ENCODE data around the gene RAPGEF4.
A peak's percentile ranks its signal among the peaks of the same experiment; 100 is the strongest.

The RAPGEF4 gene

DNA sequence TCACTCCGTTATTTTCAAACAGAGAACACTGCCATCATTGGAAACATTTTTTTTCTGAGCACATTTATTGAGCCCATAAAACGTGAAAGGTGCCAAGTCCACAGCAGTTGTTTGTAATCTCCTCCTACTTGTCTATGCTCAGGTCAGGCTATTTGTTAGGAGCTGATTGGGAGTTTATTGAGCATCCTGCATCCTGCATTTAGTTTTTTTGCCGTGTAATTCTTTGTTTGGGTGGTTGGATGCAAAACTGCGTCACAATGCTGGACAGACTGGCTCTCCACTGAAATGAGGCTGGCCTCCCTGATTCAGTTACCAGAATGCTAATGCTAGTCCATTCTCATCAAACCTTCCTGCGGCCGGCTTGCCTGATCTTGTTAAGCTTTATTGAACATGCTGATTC, 71.4 kb downstream of the RAPGEF4 start:
- CTCF ChIA-PET = interaction anchor here (0.5 to 9.2 kb wide), 27 partner anchors 8 to 1507 kb away, joined by 3 to 154 read pairs (median 4); no protein-coding TSS in a partner anchor
- no peak for TF ChIP-seq ZNF561 (tag by site-specific recombination; IDR thresholded peaks at IDR 0.05; ENCODE audit: borderline replicate concordance)
- no peak for TF ChIP-seq ZNF555 (tag by site-specific recombination; conservative IDR thresholded peaks at IDR 0.05)
- no peak overlapping the region for H3K4me3 ChIP-seq (ENCODE audit: low read depth, low read length)
- H3K9me3 ChIP-seq (ENCODE audit: control insufficient read depth, insufficient read depth, low read depth, low read length) = no peaks in the 10 kb centered on the region
- POLR2A ChIA-PET = no interaction called here
- H3K36me3 ChIP-seq (ENCODE audit: control insufficient read depth in 2 of 2, insufficient read depth in 1 of 2, low read length in 2 of 2) = no peaks in the 10 kb centered on the region
- 0 out of 2 replicates have a peak, but pooled peaks cover 3% of the 10 kb centered on the region for H3K4me1 ChIP-seq (ENCODE audit: control insufficient read depth, insufficient read depth, low read length)
- no peak overlapping the region for H3K27ac ChIP-seq (ENCODE audit: extremely low read depth, low read depth, low read length)

DNA sequence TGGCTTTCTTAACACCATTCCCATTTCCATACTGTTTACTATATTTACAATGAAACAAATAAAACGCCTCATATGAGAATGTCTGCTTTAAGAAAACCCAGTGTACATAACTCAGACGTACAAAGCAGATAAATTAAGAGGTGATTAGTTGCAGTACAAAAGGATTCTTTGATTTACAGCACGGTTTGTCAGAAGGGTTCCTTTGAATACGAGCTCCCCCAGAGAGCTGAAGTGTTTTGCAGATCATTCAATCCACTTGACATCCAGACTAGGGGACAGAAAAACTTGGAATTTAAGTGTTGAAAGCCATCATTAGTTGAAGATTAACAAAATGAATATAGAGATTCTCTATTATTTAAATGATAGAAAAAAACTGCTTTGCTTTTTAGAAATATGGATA, 72.5 kb downstream of the RAPGEF4 start:
- H3K4me3 ChIP-seq (ENCODE audit: low read depth, low read length) = no peak overlapping the region
- no peak overlapping the region for H3K27ac ChIP-seq (ENCODE audit: extremely low read depth, low read depth, low read length)
- no peaks in the 10 kb centered on the region for H3K9me3 ChIP-seq (ENCODE audit: control insufficient read depth, insufficient read depth, low read depth, low read length)
- POLR2A ChIA-PET = interaction anchor here (0.5 kb wide), 1 partner anchor 821 kb away, joined by 3 read pairs; no protein-coding TSS in a partner anchor
- CTCF ChIA-PET = interaction anchor here (0.6 to 9.2 kb wide), 6 partner anchors 55 to 402 kb away, joined by 3 to 154 read pairs (median 4); no protein-coding TSS in a partner anchor
- 0 out of 2 replicates have a peak, but pooled peaks cover 3% of the 10 kb centered on the region for H3K4me1 ChIP-seq (ENCODE audit: control insufficient read depth, insufficient read depth, low read length)
- TF ChIP-seq, protein P1, sequence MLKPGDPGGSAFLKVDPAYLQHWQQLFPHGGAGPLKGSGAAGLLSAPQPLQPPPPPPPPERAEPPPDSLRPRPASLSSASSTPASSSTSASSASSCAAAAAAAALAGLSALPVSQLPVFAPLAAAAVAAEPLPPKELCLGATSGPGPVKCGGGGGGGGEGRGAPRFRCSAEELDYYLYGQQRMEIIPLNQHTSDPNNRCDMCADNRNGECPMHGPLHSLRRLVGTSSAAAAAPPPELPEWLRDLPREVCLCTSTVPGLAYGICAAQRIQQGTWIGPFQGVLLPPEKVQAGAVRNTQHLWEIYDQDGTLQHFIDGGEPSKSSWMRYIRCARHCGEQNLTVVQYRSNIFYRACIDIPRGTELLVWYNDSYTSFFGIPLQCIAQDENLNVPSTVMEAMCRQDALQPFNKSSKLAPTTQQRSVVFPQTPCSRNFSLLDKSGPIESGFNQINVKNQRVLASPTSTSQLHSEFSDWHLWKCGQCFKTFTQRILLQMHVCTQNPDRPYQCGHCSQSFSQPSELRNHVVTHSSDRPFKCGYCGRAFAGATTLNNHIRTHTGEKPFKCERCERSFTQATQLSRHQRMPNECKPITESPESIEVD (tag by site-specific recombination; IDR thresholded peaks at IDR 0.05) = 0 out of 2 replicates have a peak, but pooled peaks have one; percentile 6
- no peak for TF ChIP-seq ZNF350 (tag by site-specific recombination; IDR thresholded peaks at IDR 0.05)
- no peak for TF ChIP-seq ZNF114 (tag by site-specific recombination; IDR thresholded peaks at IDR 0.05)
- H3K36me3 ChIP-seq (ENCODE audit: control insufficient read depth in 2 of 2, insufficient read depth in 1 of 2, low read length in 2 of 2) = no peaks in the 10 kb centered on the region

DNA sequence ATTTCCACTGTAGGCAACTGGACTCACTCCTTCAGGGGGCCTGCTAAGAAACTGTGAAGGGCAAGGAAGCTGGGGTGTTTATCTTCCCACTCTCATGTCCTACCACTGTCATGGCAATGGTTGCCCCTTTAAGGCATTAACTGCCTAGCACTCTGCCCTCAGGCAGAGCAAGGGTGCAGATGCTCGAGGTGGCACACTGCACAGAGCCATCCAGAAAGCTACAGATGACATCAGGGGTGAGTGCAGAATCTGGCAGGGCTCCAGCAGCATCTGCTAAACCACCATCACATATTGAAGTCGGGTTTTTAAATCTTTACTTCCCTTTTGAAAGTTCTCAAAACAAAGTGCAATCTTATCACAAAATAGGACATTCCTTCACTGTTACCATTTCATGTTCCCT, 75.4 kb downstream of the RAPGEF4 start:
- Histone ChIP-seq H3K9me3 (ENCODE audit: control insufficient read depth, insufficient read depth, low read depth, low read length) (no peaks in the 10 kb centered on the region), H3K27ac (ENCODE audit: extremely low read depth, low read depth, low read length) (no peak overlapping the region), H3K4me3 (ENCODE audit: low read depth, low read length) (no peak overlapping the region), H3K4me1 (ENCODE audit: control insufficient read depth, insufficient read depth, low read length) (0 out of 2 replicates have a peak, but pooled peaks cover 3% of the 10 kb centered on the region), H3K36me3 (ENCODE audit: control insufficient read depth in 2 of 2, insufficient read depth in 1 of 2, low read length in 2 of 2) (no peaks in the 10 kb centered on the region; a peak in 1 of 3 replicates)
- CTCF ChIA-PET = interaction anchor here (0.5 to 9.2 kb wide), 2 partner anchors 119 to 488 kb away, joined by 3 to 154 read pairs; no protein-coding TSS in a partner anchor
- POLR2A ChIA-PET = no interaction called here
- TF ChIP-seq, protein P2, sequence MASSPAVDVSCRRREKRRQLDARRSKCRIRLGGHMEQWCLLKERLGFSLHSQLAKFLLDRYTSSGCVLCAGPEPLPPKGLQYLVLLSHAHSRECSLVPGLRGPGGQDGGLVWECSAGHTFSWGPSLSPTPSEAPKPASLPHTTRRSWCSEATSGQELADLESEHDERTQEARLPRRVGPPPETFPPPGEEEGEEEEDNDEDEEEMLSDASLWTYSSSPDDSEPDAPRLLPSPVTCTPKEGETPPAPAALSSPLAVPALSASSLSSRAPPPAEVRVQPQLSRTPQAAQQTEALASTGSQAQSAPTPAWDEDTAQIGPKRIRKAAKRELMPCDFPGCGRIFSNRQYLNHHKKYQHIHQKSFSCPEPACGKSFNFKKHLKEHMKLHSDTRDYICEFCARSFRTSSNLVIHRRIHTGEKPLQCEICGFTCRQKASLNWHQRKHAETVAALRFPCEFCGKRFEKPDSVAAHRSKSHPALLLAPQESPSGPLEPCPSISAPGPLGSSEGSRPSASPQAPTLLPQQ (tag by site-specific recombination; IDR thresholded peaks at IDR 0.05) = peak; percentile 98
- TF ChIP-seq ZNF624 (tag by site-specific recombination; IDR thresholded peaks at IDR 0.05) (no peak), ZNF529 (tag by site-specific recombination; IDR thresholded peaks at IDR 0.05; ENCODE audit: insufficient replicate concordance) (no peak), HOXD13 (CRISPR knock-in tag; IDR thresholded peaks at IDR 0.05; ENCODE audit: borderline replicate concordance) (no peak), ZNF341 (tag by site-specific recombination; IDR thresholded peaks at IDR 0.05; ENCODE audit: low read depth) (no peak), ZFP69B (tag by site-specific recombination; IDR thresholded peaks at IDR 0.05) (peak; percentile 82; the same call in 1 of the 2 replicates), SALL2 (tag by site-specific recombination; IDR thresholded peaks at IDR 0.05; ENCODE audit: borderline replicate concordance) (no peak), ZNF596 (tag by site-specific recombination; IDR thresholded peaks at IDR 0.05) (no peak)
- TF ChIP-seq, protein P1 (tag by site-specific recombination; IDR thresholded peaks at IDR 0.05) = no peak
